Neural progenitor cell (in vitro differentiated cells): ENCODE data around the gene KRTAP5-9. TPM values are rescaled to one million over a fixed set of nuclear protein-coding genes. Genes with fewer than 3 reads are reported as not detected.

Experiments
- DNase-seq: peaks from one replicate; pipeline ENCODE4 v3.0.0-alpha.2; 2016; ENCODE audit warnings: low spot score
- H2AFZ ChIP-seq: fragments of 200-600 bp; sonication (generic); replicated peaks from 2 replicates; pipeline ENCODE4 v1.6.1; 2016; ENCODE audit warnings: antibody characterized with exemption
- H3F3A ChIP-seq: fragments of 200-600 bp; sonication (generic); 2 replicates; pipeline ENCODE4 v1.6.1; 2016; ENCODE audit warnings: antibody characterized with exemption, low read depth
- H3K27ac ChIP-seq: fragments of 200-600 bp; sonication (generic); 2 replicates; pipeline ENCODE4 v1.5.1; 2016; ENCODE audit warnings: mild to moderate bottlenecking
- H3K27me3 ChIP-seq: fragments of 200-600 bp; sonication (generic); 2 replicates; pipeline ENCODE4 v1.6.1; 2016; ENCODE audit warnings: mild to moderate bottlenecking, moderate library complexity
- H3K36me3 ChIP-seq: fragments of 200-600 bp; sonication (generic); 2 replicates; pipeline ENCODE4 v1.5.1; 2016
- H3K4me1 ChIP-seq: fragments of 200-600 bp; sonication (generic); 2 replicates; pipeline ENCODE4 v1.6.1; 2016; ENCODE audit warnings: mixed run types
- H3K4me2 ChIP-seq: fragments of 200-600 bp; sonication (generic); 2 replicates; pipeline ENCODE4 v1.6.1; 2016
- H3K4me3 ChIP-seq: fragments of 200-600 bp; sonication (generic); 2 replicates; pipeline ENCODE4 v1.5.1; 2016
- H3K79me2 ChIP-seq: fragments of 200-600 bp; sonication (generic); 2 replicates; pipeline ENCODE4 v1.6.1; 2016; ENCODE audit warnings: low read depth
- H3K9ac ChIP-seq: fragments of 200-600 bp; sonication (generic); 2 replicates; pipeline ENCODE4 v1.6.1; 2016
- H3K9me3 ChIP-seq: fragments of 200-600 bp; sonication (generic); 2 replicates; pipeline ENCODE4 v1.5.1; 2016; ENCODE audit warnings: low read depth
- H4K20me1 ChIP-seq: fragments of 200-600 bp; sonication (generic); 2 replicates; pipeline ENCODE4 v1.6.1; 2016; ENCODE audit warnings: low read depth
- H3K27ac Mint-ChIP-seq: 3 replicates; pipeline ENCODE4 v1.8.0; 2021; ENCODE audit warnings: mixed read lengths
- H3K27me3 Mint-ChIP-seq: 2 replicates; pipeline ENCODE4 v1.8.0; 2022; ENCODE audit warnings: low read depth, mild to moderate bottlenecking, inconsistent platforms, moderate library complexity, mixed read lengths; ENCODE audit not compliant: insufficient read depth
- H3K36me3 Mint-ChIP-seq: 3 replicates; pipeline ENCODE4 v1.8.0; 2021; ENCODE audit warnings: mixed read lengths
- H3K4me1 Mint-ChIP-seq: 3 replicates; pipeline ENCODE4 v1.8.0; 2021; ENCODE audit warnings: mixed read lengths
- H3K4me3 Mint-ChIP-seq: 3 replicates; pipeline ENCODE4 v1.8.0; 2021; ENCODE audit warnings: mild to moderate bottlenecking, moderate library complexity, mixed read lengths
- H3K9me3 Mint-ChIP-seq: 3 replicates; pipeline ENCODE4 v1.8.0; 2020; ENCODE audit warnings: mixed read lengths
- CTCF ChIP-seq: fragments of 200-600 bp; sonication (generic); IDR thresholded peaks from 2 replicates; pipeline ENCODE4 v1.5.1; 2017; ENCODE audit warnings: antibody characterized with exemption, mild to moderate bottlenecking
- EZH2 ChIP-seq: fragments of 200-600 bp; sonication (generic); IDR thresholded peaks from 2 replicates; pipeline ENCODE4 v1.6.1; 2017; ENCODE audit warnings: antibody characterized with exemption, mild to moderate bottlenecking, moderate library complexity
- EZH2phosphoT487 ChIP-seq: fragments of 200-600 bp; sonication (generic); IDR thresholded peaks from 2 replicates; pipeline ENCODE4 v1.6.1; 2017; ENCODE audit warnings: antibody characterized with exemption
- total RNA-seq: library from RNA; depleted of rRNA; stranded (reverse); fragments of >200 nt; gene quantifications from 2 replicates; pipeline ENCODE4 v1.2.3, GENCODE V29; 2015; ENCODE audit warnings: low replicate concordance

Gene KRTAP5-9
- total RNA-seq, 1 donor from 2014 or later = not detected

GRCh38 chr11:71554996-71555395, 6.8 kb downstream of the KRTAP5-9 start:
- Histone ChIP-seq H2AFZ (no peak overlapping the region), H3K36me3 (no peaks in the 10 kb centered on the region), H3K79me2 (no peaks in the 10 kb centered on the region), H3F3A (no peaks in the 10 kb centered on the region), H3K9ac (no peak overlapping the region), H4K20me1 (no peaks in the 10 kb centered on the region), H3K27ac (no peak overlapping the region), H3K4me2 (no peak overlapping the region), H3K4me3 (no peak overlapping the region), H3K27me3 (no peaks in the 10 kb centered on the region), H3K4me1 (no peaks in the 10 kb centered on the region), H3K9me3 (no peaks in the 10 kb centered on the region)
- H3K4me3 Mint-ChIP-seq = no peak overlapping the region
- H3K27ac Mint-ChIP-seq = no peak overlapping the region
- no peak for DNase-seq
- H3K9me3 Mint-ChIP-seq = peaks cover 12% of the 10 kb centered on the region
- no peak for TF ChIP-seq EZH2
- no peak for TF ChIP-seq EZH2phosphoT487
- no peak for TF ChIP-seq CTCF
- H3K4me1 Mint-ChIP-seq = no peaks in the 10 kb centered on the region
- H3K27me3 Mint-ChIP-seq = no peaks in the 10 kb centered on the region
- no peaks in the 10 kb centered on the region for H3K36me3 Mint-ChIP-seq

- no peak overlapping the region for H3K4me3 ChIP-seq
- Mint-ChIP-seq H3K9me3 (peaks cover 14% of the 10 kb centered on the region), H3K27me3 (no peaks in the 10 kb centered on the region), H3K27ac (no peak overlapping the region), H3K36me3 (no peaks in the 10 kb centered on the region), H3K4me3 (no peak overlapping the region), H3K4me1 (no peaks in the 10 kb centered on the region)
- H4K20me1 ChIP-seq = no peaks in the 10 kb centered on the region
- H3K9me3 ChIP-seq = no peaks in the 10 kb centered on the region
- no peaks in the 10 kb centered on the region for H3K79me2 ChIP-seq
- TF ChIP-seq EZH2 (no peak), CTCF (no peak), EZH2phosphoT487 (no peak)
- no peaks in the 10 kb centered on the region for H3K27me3 ChIP-seq
- no peaks in the 10 kb centered on the region for H3F3A ChIP-seq
- H3K9ac ChIP-seq = no peak overlapping the region
- no peak overlapping the region for H2AFZ ChIP-seq
- H3K4me1 ChIP-seq = no peaks in the 10 kb centered on the region
- no peak overlapping the region for H3K4me2 ChIP-seq
- no peak for DNase-seq
- H3K36me3 ChIP-seq = no peaks in the 10 kb centered on the region
- H3K27ac ChIP-seq = no peak overlapping the region
These were observed 7.3 kb downstream of the KRTAP5-9 start for GRCh38 chr11:71555508-71555907.

- Histone ChIP-seq H3K4me3 (no peak overlapping the region), H3K9me3 (no peaks in the 10 kb centered on the region), H3F3A (no peaks in the 10 kb centered on the region), H3K4me1 (no peaks in the 10 kb centered on the region), H3K4me2 (no peak overlapping the region), H3K9ac (no peak overlapping the region), H3K27me3 (no peaks in the 10 kb centered on the region), H3K79me2 (no peaks in the 10 kb centered on the region), H3K27ac (no peak overlapping the region), H2AFZ (no peak overlapping the region), H3K36me3 (no peaks in the 10 kb centered on the region), H4K20me1 (no peaks in the 10 kb centered on the region)
- H3K4me3 Mint-ChIP-seq = no peak overlapping the region
- H3K4me1 Mint-ChIP-seq = no peaks in the 10 kb centered on the region
- H3K36me3 Mint-ChIP-seq = no peaks in the 10 kb centered on the region
- peaks cover 14% of the 10 kb centered on the region for H3K9me3 Mint-ChIP-seq
- DNase-seq = no peak
- H3K27me3 Mint-ChIP-seq = no peaks in the 10 kb centered on the region
- no peak overlapping the region for H3K27ac Mint-ChIP-seq
- TF ChIP-seq EZH2 (no peak), CTCF (no peak), EZH2phosphoT487 (no peak)
These were observed 7.8 kb downstream of the KRTAP5-9 start for GRCh38 chr11:71556018-71556417.

- Histone ChIP-seq H3K36me3 (no peaks in the 10 kb centered on the region), H3K4me3 (no peak overlapping the region), H3K79me2 (no peaks in the 10 kb centered on the region), H2AFZ (no peak overlapping the region), H4K20me1 (no peaks in the 10 kb centered on the region), H3K27ac (no peak overlapping the region), H3F3A (no peaks in the 10 kb centered on the region), H3K4me2 (no peak overlapping the region), H3K27me3 (no peaks in the 10 kb centered on the region), H3K9ac (no peak overlapping the region), H3K9me3 (no peaks in the 10 kb centered on the region), H3K4me1 (no peaks in the 10 kb centered on the region)
- Mint-ChIP-seq H3K27ac (no peak overlapping the region), H3K4me1 (no peaks in the 10 kb centered on the region), H3K9me3 (peaks cover 14% of the 10 kb centered on the region), H3K36me3 (no peaks in the 10 kb centered on the region), H3K27me3 (no peaks in the 10 kb centered on the region), H3K4me3 (no peak overlapping the region)
- DNase-seq = no peak
- TF ChIP-seq EZH2 (no peak), CTCF (no peak), EZH2phosphoT487 (no peak)
These were observed 9.0 kb downstream of the KRTAP5-9 start for GRCh38 chr11:71557257-71557656.
